ENCODE results near the gene POR.
A peak's percentile ranks its signal among the peaks of the same experiment; 100 is the strongest.

POR gene

GRCh38 chr7:75994388-75995051, 79.6 kb downstream of the POR start, which contains the start of gene TMEM120A:
TMEM120A (minus strand) TSS chr7:75994595; CDS start chr7:75994570, 25 bp downstream.
- H3K9ac ChIP-seq: peak within 1 kb of the TSS; percentile 73 to 90 (median 83)
- peaks cover 21 to 48% (median 32%) of the 10 kb centered on the region in 10 experiments for H3K4me1 ChIP-seq
- peak within 1 kb of the TSS; percentile 98 to 100 (median 100) for H3K4me2 ChIP-seq
- TF ChIP-seq Cebpa-rat (IDR thresholded peaks at IDR 0.05): no peak
- H4K20me1 ChIP-seq: peaks cover 0 to 34% (median 7%) of the 10 kb centered on the region in 11 experiments; a peak in 9 of 22 replicates
- H3K9me3 ChIP-seq (replicated peaks in 1 of 11): peaks cover 0 to 12% (median 6%) of the 10 kb centered on the region in 11 experiments; a peak in 12 of 22 replicates
- H3K27ac ChIP-seq: peak within 1 kb of the TSS; percentile 60 to 82 (median 75)
- no peaks in the 10 kb centered on the region for H3K27me3 ChIP-seq
- H3K4me3 ChIP-seq: peak within 1 kb of the TSS; percentile 69 to 93 (median 84)
- peaks cover 21 to 46% (median 31%) of the 10 kb centered on the region in 11 experiments for H3K36me3 ChIP-seq

GRCh38 chr7:75995052-75995471, 80.1 kb downstream of the POR start:
- Histone ChIP-seq H3K27me3 (no peaks in the 10 kb centered on the region), H4K20me1 (peaks cover 0 to 28% (median 4%) of the 10 kb centered on the region in 11 experiments; a peak in 8 of 22 replicates), H3K4me2 (peak overlapping the region; percentile 98 to 100 (median 100)), H3K9me3 (replicated peaks in 1 of 11) (peaks cover 0 to 12% (median 6%) of the 10 kb centered on the region in 11 experiments; a peak in 12 of 22 replicates), H3K27ac (peak overlapping the region in 3 of 11 experiments; percentile 1 to 40 (median 36); a peak in 4 of 22 replicates), H3K4me3 (peak overlapping the region in 9 of 10 experiments; percentile 69 to 93 (median 84); a peak in 15 of 20 replicates), H3K9ac (peak overlapping the region; percentile 6 to 86 (median 73); a peak in 14 of 22 replicates), H3K4me1 (peaks cover 21 to 48% (median 29%) of the 10 kb centered on the region in 10 experiments), H3K36me3 (peaks cover 22 to 51% (median 33%) of the 10 kb centered on the region in 11 experiments)
- no peak for TF ChIP-seq Cebpa-rat (IDR thresholded peaks at IDR 0.05)

DNA sequence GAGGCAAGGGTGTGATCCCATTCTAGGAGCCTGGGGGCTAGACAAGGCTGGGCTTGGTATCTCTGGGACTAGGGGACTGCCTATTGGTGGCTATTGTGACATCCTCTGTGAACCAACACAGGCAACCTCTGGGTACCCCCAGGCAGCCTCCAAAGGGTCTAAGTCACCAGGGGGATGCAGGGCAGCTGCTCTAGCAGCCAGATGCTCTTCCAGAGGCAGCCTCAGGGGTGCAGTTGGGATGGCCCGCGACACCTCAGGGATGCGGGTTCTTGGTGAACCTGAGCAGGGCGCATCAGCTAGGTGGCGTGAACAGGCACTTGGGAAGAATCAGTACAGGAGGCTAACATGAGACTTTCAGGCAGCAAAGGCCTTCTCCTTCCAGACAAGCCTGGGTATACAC, 81.0 kb downstream of the POR start:
- Histone ChIP-seq H4K20me1 (peaks cover 0 to 31% (median 0%) of the 10 kb centered on the region in 11 experiments; a peak in 7 of 22 replicates), H3K4me1 (peaks cover 21 to 48% (median 29%) of the 10 kb centered on the region in 10 experiments), H3K9me3 (replicated peaks in 1 of 11) (peaks cover 0 to 12% (median 6%) of the 10 kb centered on the region in 11 experiments; a peak in 12 of 22 replicates), H3K4me2 (no peak overlapping the region; a peak in 3 of 22 replicates), H3K27ac (peak overlapping the region in 5 of 11 experiments; percentile 31 to 62 (median 55); a peak in 5 of 22 replicates), H3K27me3 (no peaks in the 10 kb centered on the region), H3K9ac (no peak overlapping the region), H3K4me3 (no peak overlapping the region), H3K36me3 (peaks cover 30 to 60% (median 42%) of the 10 kb centered on the region in 11 experiments)
- no peak for TF ChIP-seq Cebpa-rat (IDR thresholded peaks at IDR 0.05)

GRCh38 chr7:75996476-75996875, 81.5 kb downstream of the POR start:
- Histone ChIP-seq H3K4me3 (no peak overlapping the region), H4K20me1 (peaks cover 0 to 29% (median 0%) of the 10 kb centered on the region in 11 experiments; a peak in 7 of 22 replicates), H3K27ac (peak overlapping the region in 10 of 11 experiments; percentile 16 to 62 (median 56); a peak in 17 of 22 replicates), H3K9me3 (replicated peaks in 1 of 11) (peaks cover 0 to 12% (median 6%) of the 10 kb centered on the region in 11 experiments; a peak in 12 of 22 replicates), H3K4me2 (peak overlapping the region in 9 of 11 experiments; percentile 47 to 73 (median 63); a peak in 15 of 22 replicates), H3K36me3 (peaks cover 34 to 64% (median 46%) of the 10 kb centered on the region in 11 experiments), H3K4me1 (peaks cover 21 to 48% (median 31%) of the 10 kb centered on the region in 10 experiments), H3K9ac (peak overlapping the region in 5 of 11 experiments; percentile 13 to 35 (median 27); a peak in 6 of 22 replicates), H3K27me3 (no peaks in the 10 kb centered on the region)
- TF ChIP-seq Cebpa-rat (IDR thresholded peaks at IDR 0.05): no peak

DNA sequence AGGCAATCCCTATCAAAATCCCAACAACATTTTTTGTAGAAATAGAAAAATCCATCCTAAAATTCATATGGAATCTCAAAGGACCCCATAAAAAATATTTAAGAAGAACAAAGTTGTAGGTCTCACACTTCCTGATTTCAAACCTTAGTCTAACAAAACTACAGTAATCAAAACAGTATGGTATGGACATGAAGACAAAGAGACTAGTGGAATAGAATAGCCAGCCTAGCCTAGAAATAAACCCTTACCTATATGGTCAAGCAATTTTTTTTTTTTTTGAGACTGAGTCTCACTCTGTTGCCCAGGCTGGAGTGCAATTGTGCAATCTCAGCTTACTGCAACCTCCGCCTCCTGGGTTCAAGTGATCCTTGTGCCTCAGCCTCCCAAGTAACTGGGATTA, 83.1 kb downstream of the POR start:
- Histone ChIP-seq H3K9me3 (replicated peaks in 1 of 11) (peaks cover 0 to 12% (median 6%) of the 10 kb centered on the region in 11 experiments; a peak in 12 of 22 replicates), H4K20me1 (peaks cover 0 to 30% (median 0%) of the 10 kb centered on the region in 11 experiments; a peak in 11 of 22 replicates), H3K9ac (no peak overlapping the region), H3K4me3 (no peak overlapping the region; a peak in 1 of 20 replicates), H3K27me3 (no peaks in the 10 kb centered on the region), H3K4me1 (peaks cover 21 to 46% (median 31%) of the 10 kb centered on the region in 10 experiments), H3K36me3 (peaks cover 46 to 71% (median 59%) of the 10 kb centered on the region in 11 experiments), H3K27ac (peak overlapping the region in 4 of 11 experiments; percentile 52 to 62 (median 59); a peak in 7 of 22 replicates), H3K4me2 (peak overlapping the region in 4 of 11 experiments; percentile 63 to 73 (median 66); a peak in 6 of 22 replicates)
- TF ChIP-seq Cebpa-rat (IDR thresholded peaks at IDR 0.05): peak in 1 of 11 experiments; percentile 39; a peak in 1 of 22 replicates

GRCh38 chr7:76000566-76000965, 85.6 kb downstream of the POR start:
- H4K20me1 ChIP-seq: peaks cover 0 to 46% (median 0%) of the 10 kb centered on the region in 11 experiments; a peak in 9 of 22 replicates
- no peak for TF ChIP-seq Cebpa-rat (IDR thresholded peaks at IDR 0.05)
- peaks cover 0 to 12% (median 6%) of the 10 kb centered on the region in 11 experiments; a peak in 12 of 22 replicates for H3K9me3 ChIP-seq (replicated peaks in 1 of 11)

GRCh38 chr7:76002139-76002538, 87.2 kb downstream of the POR start:
- Histone ChIP-seq H3K9ac (no peak overlapping the region), H3K27me3 (peaks cover 0 to 3% (median 0%) of the 10 kb centered on the region in 11 experiments; a peak in 1 of 22 replicates), H3K4me2 (no peak overlapping the region), H3K36me3 (peaks cover 58 to 91% (median 71%) of the 10 kb centered on the region in 11 experiments), H3K4me3 (no peak overlapping the region), H3K27ac (no peak overlapping the region), H3K4me1 (peaks cover 6 to 19% (median 8%) of the 10 kb centered on the region in 10 experiments), H4K20me1 (peaks cover 3 to 61% (median 8%) of the 10 kb centered on the region in 11 experiments; a peak in 17 of 22 replicates), H3K9me3 (replicated peaks in 1 of 11) (peaks cover 0 to 12% (median 6%) of the 10 kb centered on the region in 11 experiments; a peak in 12 of 22 replicates)
- TF ChIP-seq Cebpa-rat (IDR thresholded peaks at IDR 0.05): no peak

More at GRCh38 chr7:76000566-76000965, 85.6 kb downstream of the POR start:
- Histone ChIP-seq H3K27ac (no peak overlapping the region), H3K4me2 (no peak overlapping the region), H3K4me3 (no peak overlapping the region), H3K36me3 (peaks cover 67 to 92% (median 82%) of the 10 kb centered on the region in 11 experiments), H3K9ac (no peak overlapping the region), H3K4me1 (peaks cover 11 to 31% (median 18%) of the 10 kb centered on the region in 10 experiments), H3K27me3 (no peaks in the 10 kb centered on the region)

DNA sequence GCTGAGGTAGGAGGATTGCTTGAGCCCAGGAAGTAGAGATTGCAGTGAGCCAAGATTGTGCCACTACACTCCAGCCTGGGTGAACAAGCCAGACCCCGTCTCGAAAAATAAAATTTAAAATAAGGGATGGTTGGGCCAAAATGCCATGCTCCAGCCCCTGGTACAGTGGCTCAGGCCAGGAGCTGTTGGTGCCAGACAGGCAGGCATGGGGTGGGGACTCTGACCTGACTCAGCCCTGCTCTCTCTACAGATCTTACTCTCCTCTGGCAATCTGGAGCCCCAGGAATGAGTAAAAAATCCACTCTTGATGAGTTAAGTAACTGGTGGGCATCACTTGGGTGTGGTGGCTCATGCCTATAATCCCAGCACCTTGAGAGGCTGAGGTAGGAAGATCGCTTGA, 87.9 kb downstream of the POR start:
- peaks cover 6 to 18% (median 8%) of the 10 kb centered on the region in 10 experiments for H3K4me1 ChIP-seq
- peaks cover 0 to 9% (median 6%) of the 10 kb centered on the region in 11 experiments; a peak in 12 of 22 replicates for H3K9me3 ChIP-seq (replicated peaks in 1 of 11)
- peaks cover 9 to 68% (median 15%) of the 10 kb centered on the region in 11 experiments; a peak in 18 of 22 replicates for H4K20me1 ChIP-seq
- H3K4me2 ChIP-seq: no peak overlapping the region
- peaks cover 0 to 9% (median 0%) of the 10 kb centered on the region in 11 experiments; a peak in 1 of 22 replicates for H3K27me3 ChIP-seq
- no peak for TF ChIP-seq Cebpa-rat (IDR thresholded peaks at IDR 0.05)
- H3K9ac ChIP-seq: no peak overlapping the region
- peaks cover 58 to 95% (median 71%) of the 10 kb centered on the region in 11 experiments for H3K36me3 ChIP-seq
- H3K4me3 ChIP-seq: no peak overlapping the region
- H3K27ac ChIP-seq: no peak overlapping the region

All from BLaER1 treated with 17β-estradiol and CSF1 and Interleukin-3, amounts not matched to agents 10 nM and 100 nM (cell line).